Measurements from ENCODE around the gene PALB2. TPM values are rescaled to one million over a fixed set of nuclear protein-coding genes. Genes with fewer than 3 reads are reported as not detected.

Gene PALB2
- total RNA-seq, 2 donors from 2014 or later: 4.4 to 7.9 TPM

DNA sequence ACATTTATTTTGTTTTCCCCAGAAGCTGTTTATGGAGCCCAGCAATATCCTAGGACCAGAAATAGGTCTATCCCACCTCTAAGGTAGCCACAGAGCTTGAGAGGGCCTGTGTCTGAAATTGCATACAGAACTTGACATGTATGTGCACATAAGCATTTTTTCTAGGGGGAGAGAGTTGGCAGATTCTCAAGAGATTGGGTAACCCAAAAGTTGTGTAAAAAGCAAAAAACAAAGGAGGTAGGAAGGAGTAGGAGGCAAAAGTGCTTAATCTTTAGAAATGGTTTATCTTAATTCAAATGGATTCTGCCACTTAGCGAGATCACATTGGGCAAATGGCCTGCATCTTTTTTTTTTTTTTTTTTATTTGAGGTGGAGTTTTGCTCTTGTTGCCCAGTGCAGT, 41.1 kb upstream of the PALB2 start:
- H3K36me3 ChIP-seq (replicated peaks in 1 of 2; ENCODE audit: insufficient read depth in 1 of 2, low read depth in 2 of 2): no peaks in the 10 kb centered on the region
- intact Hi-C loops (cut with DNase I): no loop called here
- H3K4me3 ChIP-seq: no peak overlapping the region
- TF ChIP-seq, protein P1, sequence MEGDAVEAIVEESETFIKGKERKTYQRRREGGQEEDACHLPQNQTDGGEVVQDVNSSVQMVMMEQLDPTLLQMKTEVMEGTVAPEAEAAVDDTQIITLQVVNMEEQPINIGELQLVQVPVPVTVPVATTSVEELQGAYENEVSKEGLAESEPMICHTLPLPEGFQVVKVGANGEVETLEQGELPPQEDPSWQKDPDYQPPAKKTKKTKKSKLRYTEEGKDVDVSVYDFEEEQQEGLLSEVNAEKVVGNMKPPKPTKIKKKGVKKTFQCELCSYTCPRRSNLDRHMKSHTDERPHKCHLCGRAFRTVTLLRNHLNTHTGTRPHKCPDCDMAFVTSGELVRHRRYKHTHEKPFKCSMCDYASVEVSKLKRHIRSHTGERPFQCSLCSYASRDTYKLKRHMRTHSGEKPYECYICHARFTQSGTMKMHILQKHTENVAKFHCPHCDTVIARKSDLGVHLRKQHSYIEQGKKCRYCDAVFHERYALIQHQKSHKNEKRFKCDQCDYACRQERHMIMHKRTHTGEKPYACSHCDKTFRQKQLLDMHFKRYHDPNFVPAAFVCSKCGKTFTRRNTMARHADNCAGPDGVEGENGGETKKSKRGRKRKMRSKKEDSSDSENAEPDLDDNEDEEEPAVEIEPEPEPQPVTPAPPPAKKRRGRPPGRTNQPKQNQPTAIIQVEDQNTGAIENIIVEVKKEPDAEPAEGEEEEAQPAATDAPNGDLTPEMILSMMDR (IDR thresholded peaks at IDR 0.05): no peak
- TF ChIP-seq POLR2A (IDR thresholded peaks at IDR 0.05): no peak
- H3K9me3 ChIP-seq: no peaks in the 10 kb centered on the region
- ATAC-seq (no peak), DNase-seq (no peak)
- H3K4me1 ChIP-seq: peaks cover 20% of the 10 kb centered on the region
- no peaks in the 10 kb centered on the region for H3K27me3 ChIP-seq
- no peak overlapping the region for H3K27ac ChIP-seq
- WGBS, 2 donors: 75 to 97% methylated on average over 1 of the region's 1 CpG

DNA sequence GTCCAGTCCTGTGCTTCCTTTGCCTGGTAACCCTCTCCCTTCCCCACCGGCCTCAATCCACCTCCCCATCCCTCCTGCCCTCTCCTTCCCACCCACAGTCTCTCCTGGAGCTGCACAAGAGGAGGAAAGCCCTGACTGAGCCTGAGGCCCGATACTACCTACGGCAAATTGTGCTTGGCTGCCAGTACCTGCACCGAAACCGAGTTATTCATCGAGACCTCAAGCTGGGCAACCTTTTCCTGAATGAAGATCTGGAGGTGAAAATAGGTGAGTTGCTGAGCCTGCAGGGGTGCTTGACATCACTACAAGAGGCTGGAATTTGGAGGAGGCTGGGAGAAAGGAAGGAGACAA, 38.9 kb upstream of the PALB2 start:
- Histone ChIP-seq H3K27me3 (no peaks in the 10 kb centered on the region), H3K4me1 (peaks cover 30% of the 10 kb centered on the region), H3K36me3 (replicated peaks in 1 of 2; ENCODE audit: insufficient read depth in 1 of 2, low read depth in 2 of 2) (no peaks in the 10 kb centered on the region), H3K4me3 (no peak overlapping the region), H3K27ac (no peak overlapping the region), H3K9me3 (no peaks in the 10 kb centered on the region)
- 67 to 75% methylated on average over 6 of the region's 6 CpGs for WGBS, 2 donors
- no peak for ATAC-seq
- DNase-seq: no peak
- no peak for TF ChIP-seq POLR2A (IDR thresholded peaks at IDR 0.05)
- intact Hi-C loops (cut with DNase I): no loop called here

DNA sequence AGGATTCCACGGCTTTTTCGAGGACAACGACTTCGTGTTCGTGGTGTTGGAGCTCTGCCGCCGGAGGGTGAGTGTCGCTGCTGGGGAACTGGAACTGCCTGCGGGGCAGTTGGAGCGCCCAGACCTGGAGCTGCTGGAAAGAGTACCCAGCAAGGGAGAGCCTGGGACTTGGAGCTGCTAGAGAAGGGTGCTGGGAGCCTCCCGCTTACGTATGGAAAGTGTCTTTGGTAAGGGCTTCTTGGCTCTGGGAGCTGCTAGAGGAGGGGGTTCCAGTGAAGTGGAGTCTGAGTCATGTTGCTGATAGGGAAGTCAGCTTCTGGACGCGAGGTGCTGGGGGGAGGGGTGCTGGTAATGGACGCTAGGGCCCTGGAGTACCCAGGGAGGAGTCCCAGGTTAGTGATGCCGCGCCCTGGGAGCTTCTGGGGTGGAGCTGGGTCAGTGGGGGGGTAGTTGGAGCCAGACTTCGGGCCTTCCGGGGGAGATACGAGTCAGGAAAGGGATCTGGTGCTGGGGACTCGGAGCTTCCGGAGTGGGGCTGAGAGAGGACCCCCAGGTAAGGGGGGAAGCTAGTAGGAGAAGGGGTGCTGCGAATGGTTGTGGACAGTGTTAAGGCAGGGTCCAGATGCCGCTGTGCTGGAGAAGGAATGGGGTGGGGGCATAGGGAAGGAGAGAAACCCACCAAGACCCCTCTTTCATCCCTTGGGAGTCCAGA, 38.3 kb upstream of the PALB2 start:
- no peak for DNase-seq
- no peaks in the 10 kb centered on the region for H3K27me3 ChIP-seq
- no peak for TF ChIP-seq POLR2A (IDR thresholded peaks at IDR 0.05)
- peak overlapping the region in 1 of 2 donors; percentile 21 for H3K4me3 ChIP-seq
- no peaks in the 10 kb centered on the region for H3K9me3 ChIP-seq
- H3K36me3 ChIP-seq (replicated peaks in 1 of 2; ENCODE audit: insufficient read depth in 1 of 2, low read depth in 2 of 2): no peaks in the 10 kb centered on the region
- intact Hi-C loops (cut with DNase I): no loop called here
- no peak for ATAC-seq
- no peak overlapping the region for H3K27ac ChIP-seq
- H3K4me1 ChIP-seq: peaks cover 30% of the 10 kb centered on the region
- WGBS, 2 donors: 29 to 42% methylated on average over 24 of the region's 24 CpGs

DNA sequence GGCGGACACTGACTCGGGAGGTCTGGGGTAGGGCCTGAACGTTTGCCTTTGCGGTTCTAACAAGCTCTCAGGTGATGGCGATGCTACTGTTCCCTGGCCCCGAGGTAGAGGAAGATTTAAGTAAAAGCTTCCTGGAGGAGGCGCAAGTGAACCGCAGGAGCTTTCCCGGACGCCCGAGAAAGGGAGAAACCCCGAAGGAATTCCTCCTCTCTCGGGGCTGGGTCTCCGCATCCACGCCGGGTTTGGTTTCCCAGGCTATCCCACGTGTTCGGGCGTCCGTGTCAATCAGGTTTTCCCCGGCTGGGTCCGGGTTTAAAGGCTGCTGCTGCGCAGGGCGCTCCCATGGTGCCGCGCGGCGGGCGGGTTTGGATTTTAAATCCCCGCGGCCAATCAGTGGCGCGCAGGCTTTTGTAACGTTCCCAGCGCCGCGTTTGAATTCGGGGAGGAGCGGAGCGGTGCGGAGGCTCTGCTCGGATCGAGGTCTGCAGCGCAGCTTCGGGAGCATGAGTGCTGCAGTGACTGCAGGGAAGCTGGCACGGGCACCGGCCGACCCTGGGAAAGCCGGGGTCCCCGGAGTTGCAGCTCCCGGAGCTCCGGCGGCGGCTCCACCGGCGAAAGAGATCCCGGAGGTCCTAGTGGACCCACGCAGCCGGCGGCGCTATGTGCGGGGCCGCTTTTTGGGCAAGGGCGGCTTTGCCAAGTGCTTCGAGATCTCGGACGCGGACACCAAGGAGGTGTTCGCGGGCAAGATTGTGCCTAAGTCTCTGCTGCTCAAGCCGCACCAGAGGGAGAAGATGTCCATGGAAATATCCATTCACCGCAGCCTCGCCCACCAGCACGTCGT, 37.5 kb upstream of the PALB2 start, which contains the start of gene PLK1:
Gene PLK1 (plus strand): TSS at position 460 of the 844 bp plus-strand sequence. CDS start 44 bp downstream, at position 504.
- H3K4me1 ChIP-seq: peaks cover 30% of the 10 kb centered on the region
- ATAC-seq (peak; percentile 75), DNase-seq (peak; percentile 54 to 79 (median 67))
- no peaks in the 10 kb centered on the region for H3K9me3 ChIP-seq
- intact Hi-C loops (cut with DNase I): no loop called here
- H3K4me3 ChIP-seq: peak within 1 kb of the TSS; percentile 8 to 21
- TF ChIP-seq POLR2A (IDR thresholded peaks at IDR 0.05): no peak
- TF ChIP-seq, protein P1 (IDR thresholded peaks at IDR 0.05): peak in 4 of 7 experiments; percentile 13 to 27 (median 20)
- no peak within 1 kb of the TSS for H3K27ac ChIP-seq
- H3K36me3 ChIP-seq (replicated peaks in 1 of 2; ENCODE audit: insufficient read depth in 1 of 2, low read depth in 2 of 2): no peaks in the 10 kb centered on the region
- no peaks in the 10 kb centered on the region for H3K27me3 ChIP-seq
- WGBS, 2 donors: 1 to 3% methylated on average over 28 to 75 of the region's 75 CpGs

DNA sequence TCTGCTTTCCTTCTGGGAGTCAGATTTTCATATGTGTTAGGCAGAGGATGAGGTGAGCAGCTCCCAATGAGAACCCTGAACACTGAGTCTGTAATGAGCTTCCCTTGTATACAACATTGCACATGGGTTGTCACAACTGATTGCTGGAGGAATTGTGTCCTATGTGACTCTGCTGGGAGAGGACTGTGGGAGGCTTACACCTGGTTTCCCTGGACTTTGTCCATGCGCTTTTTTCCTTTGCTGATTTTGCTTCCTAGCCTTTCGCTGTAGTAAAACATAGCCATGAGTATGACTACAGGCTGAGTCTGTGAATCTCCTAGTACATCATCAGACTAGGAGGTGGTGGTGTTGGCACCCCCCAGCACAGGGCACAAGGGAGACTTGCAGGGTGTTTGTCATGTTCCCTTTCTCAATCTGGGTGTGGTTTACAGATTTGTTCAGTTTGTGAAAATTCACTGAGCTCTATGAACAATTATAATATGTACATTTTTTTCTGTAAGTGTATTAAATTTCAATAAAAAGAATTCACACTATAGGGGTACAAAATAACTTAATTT, 35.9 kb upstream of the PALB2 start:
- Histone ChIP-seq H3K4me1 (peaks cover 30% of the 10 kb centered on the region), H3K36me3 (replicated peaks in 1 of 2; ENCODE audit: insufficient read depth in 1 of 2, low read depth in 2 of 2) (no peaks in the 10 kb centered on the region), H3K27ac (peak overlapping the region; percentile 11 to 56 (median 52)), H3K4me3 (no peak overlapping the region), H3K9me3 (no peaks in the 10 kb centered on the region), H3K27me3 (no peaks in the 10 kb centered on the region)
- 41 to 47% methylated on average over 2 of the region's 2 CpGs for WGBS, 2 donors
- no peak for TF ChIP-seq POLR2A (IDR thresholded peaks at IDR 0.05)
- TF ChIP-seq, protein P1 (IDR thresholded peaks at IDR 0.05): no peak
- ATAC-seq (peak; percentile 76), DNase-seq (peak; percentile 52 to 72 (median 61))
- intact Hi-C loops (cut with DNase I): no loop called here

All from body of pancreas (tissue), 4 donors.